ENCODE measurements around the gene LARGE1.

Gene LARGE1

GRCh38 chr22:33920197-33920540, at the start of gene LARGE1:
TSS of gene LARGE1 (minus strand) at chr22:33920476.
- DNase-seq, result peak; percentile 27

GRCh38 chr22:33969045-33969444, 48.8 kb upstream of the LARGE1 start:
- DNase-seq, result no peak

- DNase-seq, result no peak
These were observed 43.8 kb upstream of the LARGE1 start for GRCh38 chr22:33964121-33964520.

GRCh38 chr22:33962409-33962808, 42.1 kb upstream of the LARGE1 start:
- no peak for DNase-seq

GRCh38 chr22:33958741-33959140, 38.5 kb upstream of the LARGE1 start:
- DNase-seq, result no peak

- DNase-seq, result no peak
These were observed 36.8 kb upstream of the LARGE1 start for GRCh38 chr22:33957086-33957485.

- DNase-seq, result no peak
These were observed 32.5 kb upstream of the LARGE1 start for GRCh38 chr22:33952776-33953175.

GRCh38 chr22:33940741-33941140, 20.5 kb upstream of the LARGE1 start:
- DNase-seq, result no peak

GRCh38 chr22:33932997-33933396, 12.7 kb upstream of the LARGE1 start:
- no peak for DNase-seq

- no peak for DNase-seq
These were observed 11.1 kb upstream of the LARGE1 start for GRCh38 chr22:33931406-33931805.

GRCh38 chr22:33927752-33928151, 7.5 kb upstream of the LARGE1 start:
- no peak for DNase-seq

- DNase-seq, result no peak
These were observed 4.9 kb upstream of the LARGE1 start for GRCh38 chr22:33925194-33925593.

GRCh38 chr22:33923660-33924246, 3.5 kb upstream of the LARGE1 start:
- DNase-seq, result peak; percentile 85

- DNase-seq, result no peak
These were observed 2.8 kb upstream of the LARGE1 start for GRCh38 chr22:33923033-33923432.

- DNase-seq, result no peak
These were observed 2.0 kb upstream of the LARGE1 start for GRCh38 chr22:33922349-33922681.

- DNase-seq, result peak; percentile 23
These were observed 1.5 kb upstream of the LARGE1 start for GRCh38 chr22:33921525-33922348.

GRCh38 chr22:33920927-33921524, 750 bp upstream of the LARGE1 start:
- DNase-seq, result peak; percentile 94

- DNase-seq, result peak; percentile 46
These were observed 682 bp downstream of the LARGE1 start for GRCh38 chr22:33919391-33920196.

GRCh38 chr22:33918676-33919365, 1.5 kb downstream of the LARGE1 start:
- no peak for DNase-seq

GRCh38 chr22:33917744-33918406, 2.4 kb downstream of the LARGE1 start:
- DNase-seq, result peak; percentile 27

GRCh38 chr22:33914699-33915098, 5.6 kb downstream of the LARGE1 start:
- no peak for DNase-seq

- DNase-seq, result no peak
These were observed 6.1 kb downstream of the LARGE1 start for GRCh38 chr22:33914131-33914530.

Measured in hematopoietic multipotent progenitor cell treated with erythropoietin and hydrocortisone succinate and interleukin-3 and kit ligand, for 4 days (in vitro differentiated cells).